ENCODE data around the gene CLDN1.
"Not testable (repeated sequence)": the region's sequence is repeated elsewhere in the genome, so short reads cannot be mapped to it uniquely, and the experiment has no call there.

Gene CLDN1

GRCh38 chr3:190289989-190290388, 32.3 kb downstream of the CLDN1 start:
- no peak for DNase-seq

GRCh38 chr3:190288836-190289235, 33.4 kb downstream of the CLDN1 start:
- no peak for DNase-seq

DNA sequence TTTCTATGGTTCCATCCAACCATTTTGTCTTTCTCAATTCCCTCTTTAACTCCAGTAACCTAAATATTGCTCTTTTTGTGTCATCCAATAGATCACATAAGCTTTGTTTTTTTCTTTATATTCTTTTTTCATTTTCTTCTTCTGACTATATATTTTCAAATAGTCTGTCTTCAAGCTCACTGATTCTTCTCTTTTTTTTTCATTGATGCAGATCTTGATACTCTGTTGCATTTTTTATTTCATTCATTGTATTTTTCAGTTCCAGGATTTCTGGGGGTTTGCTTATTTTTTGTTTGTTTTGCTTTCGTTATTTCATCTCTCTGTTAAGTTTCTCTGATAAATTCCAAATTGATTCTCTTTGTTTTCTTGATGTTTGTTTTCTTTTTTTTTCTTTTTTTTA, 36.2 kb downstream of the CLDN1 start:
- DNase-seq = no peak

- no peak for DNase-seq
These were observed 40.8 kb downstream of the CLDN1 start for GRCh38 chr3:190281308-190282051.

- no peak for DNase-seq
These were observed 42.6 kb downstream of the CLDN1 start for GRCh38 chr3:190279690-190280089.

- DNase-seq = no peak
These were observed 49.5 kb downstream of the CLDN1 start for GRCh38 chr3:190272747-190273146.

DNA sequence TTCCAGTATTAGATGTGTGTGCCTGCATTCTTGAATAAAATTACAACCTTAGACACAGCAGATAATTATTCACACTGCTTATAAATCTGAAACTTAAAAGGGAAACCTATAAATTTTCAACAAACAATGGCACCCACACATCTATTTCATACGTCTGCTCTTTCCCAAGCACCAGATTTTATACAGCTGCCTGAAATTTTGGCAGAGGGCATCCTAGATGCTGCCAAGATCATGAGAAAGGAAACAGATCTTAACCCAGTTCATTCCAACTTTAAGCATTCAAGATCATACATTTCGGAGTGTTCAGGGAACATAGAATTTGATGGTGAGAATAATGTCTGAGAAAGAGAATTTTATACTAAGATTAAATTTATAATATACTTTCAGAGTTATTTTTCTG, 53.1 kb downstream of the CLDN1 start:
- DNase-seq = no peak

GRCh38 chr3:190267464-190267863, 54.8 kb downstream of the CLDN1 start:
- DNase-seq = not testable (repeated sequence)

DNA sequence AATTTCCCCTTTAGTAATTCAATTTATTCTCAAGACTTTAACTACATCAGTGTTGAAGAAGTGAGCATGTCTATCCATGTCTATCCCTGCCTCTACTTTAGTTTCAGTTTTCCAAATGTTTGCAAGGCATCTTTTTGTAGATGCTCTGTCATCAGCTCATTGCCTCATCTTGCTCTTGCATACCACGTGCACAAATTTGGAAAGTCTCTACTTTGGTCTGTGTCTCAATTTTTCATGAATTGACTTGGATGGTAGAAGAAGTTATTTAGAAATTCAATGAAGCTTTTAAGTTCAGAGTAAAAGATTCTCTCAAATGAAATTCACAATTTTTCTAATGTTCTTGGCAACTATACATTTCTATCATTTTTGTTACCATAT, 55.3 kb downstream of the CLDN1 start:
- DNase-seq = no peak

GRCh38 chr3:190266265-190266912, 55.9 kb downstream of the CLDN1 start:
- no peak for DNase-seq

- DNase-seq = no peak
These were observed 56.5 kb downstream of the CLDN1 start for GRCh38 chr3:190265796-190266195.

DNA sequence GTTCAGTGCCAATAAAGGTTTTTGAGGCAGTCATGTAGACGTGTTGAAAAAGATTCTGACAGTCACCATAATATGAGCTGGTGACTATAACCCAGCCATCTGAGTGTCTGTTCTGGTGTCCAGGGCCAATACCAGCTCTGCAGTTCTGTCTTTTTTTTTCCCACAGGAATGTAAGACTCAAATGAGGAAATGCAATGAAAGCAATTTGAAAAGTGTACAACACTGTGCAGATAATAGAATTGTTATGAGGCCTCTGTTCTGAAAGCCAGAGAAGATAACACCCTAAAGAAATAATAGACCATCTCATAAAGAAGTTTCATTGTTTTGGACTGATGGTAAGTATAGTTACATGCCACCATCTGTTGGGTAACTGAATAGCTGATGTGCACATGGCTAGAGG, 57.1 kb downstream of the CLDN1 start:
- DNase-seq = no peak

- DNase-seq = no peak
These were observed 60.5 kb downstream of the CLDN1 start for GRCh38 chr3:190261740-190262139.

- DNase-seq = no peak
These were observed 61.2 kb downstream of the CLDN1 start for GRCh38 chr3:190261015-190261414.

DNA sequence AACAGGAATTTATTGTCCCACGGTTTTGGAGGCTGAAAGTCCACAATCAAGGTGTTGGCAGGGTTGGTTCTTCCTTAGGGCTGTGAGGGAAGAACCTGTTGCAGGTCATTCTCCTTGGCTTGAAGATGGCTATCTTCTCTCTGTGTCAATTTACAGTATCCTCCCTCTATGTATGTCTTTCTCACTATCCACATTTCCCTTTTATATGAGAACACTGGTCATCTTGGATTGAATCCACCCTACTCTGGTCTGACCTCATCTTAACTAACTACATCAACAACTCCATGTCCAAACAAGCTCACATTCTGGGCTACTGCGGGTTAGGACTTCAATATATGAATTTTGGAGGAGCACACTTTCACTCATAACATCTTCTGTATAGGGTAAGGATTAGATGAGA, 61.9 kb downstream of the CLDN1 start:
- DNase-seq = no peak

DNA sequence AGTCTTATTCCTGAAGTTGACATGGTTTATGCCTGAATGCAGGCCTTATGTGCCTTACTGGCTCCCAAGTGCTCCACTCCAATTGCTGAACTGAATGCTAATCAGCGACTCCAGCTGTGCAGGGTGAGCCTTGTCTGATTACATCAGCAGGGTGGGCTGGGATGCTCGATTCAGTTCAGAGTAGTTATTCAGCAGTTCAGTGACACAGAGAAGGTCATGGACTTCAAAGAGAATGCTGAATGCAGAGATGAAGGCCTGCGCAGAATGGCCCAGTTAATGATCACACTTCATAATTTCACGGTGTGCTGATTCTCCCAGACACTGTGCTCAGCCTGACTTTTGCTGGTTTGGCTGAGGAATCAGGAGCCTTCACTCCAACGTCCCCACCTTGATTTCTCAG, 63.6 kb downstream of the CLDN1 start:
- DNase-seq = no peak

All from SHP77 treated with DMSO at 0.1 percent for 48 hours (cell line).